DOHH2 (cell line): Measurements from ENCODE around the gene MRTFB.

Experiments
- CTCF ChIP-seq: fragments of 200-600 bp; sonication (generic); IDR thresholded peaks from one replicate; pipeline ENCODE4 v1.5.1; 2014; ENCODE audit warnings: antibody characterized with exemption, mild to moderate bottlenecking, low read depth, low read length; ENCODE audit not compliant: poor library complexity, severe bottlenecking
- EZH2phosphoT487 ChIP-seq: fragments of 200-600 bp; sonication (generic); IDR thresholded peaks from 2 replicates; pipeline ENCODE4 v1.6.1; 2017; ENCODE audit warnings: borderline replicate concordance, mild to moderate bottlenecking, antibody characterized with exemption, low read length, moderate library complexity, mixed read lengths

DNA sequence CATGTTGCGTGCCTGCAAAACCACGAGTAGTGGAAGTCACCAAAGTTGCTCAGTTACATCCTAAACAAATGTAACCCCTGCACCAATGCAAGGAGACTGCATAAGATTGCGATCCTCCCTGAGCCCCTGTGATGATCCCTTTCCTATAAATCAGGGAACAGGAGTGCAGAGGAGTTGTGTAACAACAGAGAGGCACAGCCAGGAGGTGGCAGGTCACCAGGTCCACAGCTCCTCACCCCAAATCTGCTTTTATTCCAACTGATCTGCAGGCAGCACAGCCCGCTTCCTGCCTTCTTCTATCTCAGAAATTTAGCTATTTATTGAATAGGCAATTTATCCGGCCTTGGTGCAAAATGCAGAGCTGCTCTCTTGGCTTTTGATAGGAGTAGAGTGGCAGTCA, 36.0 kb upstream of the MRTFB start:
- no peak for TF ChIP-seq EZH2phosphoT487
- no peak for TF ChIP-seq CTCF
